ENCODE results near the gene CCDC167. TPM values are rescaled to one million over a fixed set of nuclear protein-coding genes. Genes with fewer than 3 reads are reported as not detected.

Gene CCDC167
- total RNA-seq, 2 experiments from 2014 or later, result 81.4 to 138 TPM

GRCh38 chr6:37482606-37483251, 17.0 kb downstream of the CCDC167 start:
- Histone ChIP-seq H3K4me3 (ENCODE audit: low read depth, low read length, poor library complexity, severe bottlenecking) (no peak overlapping the region), H3K4me2 (ENCODE audit: low read length) (no peak overlapping the region), H4K20me1 (ENCODE audit: insufficient read depth, low read length) (no peaks in the 10 kb centered on the region), H3K36me3 (ENCODE audit: insufficient read depth, low read length) (peaks cover 64% of the 10 kb centered on the region; the same call in 1 of the 2 replicates), H3K9me3 (ENCODE audit: low read length) (no peaks in the 10 kb centered on the region), H2AFZ (ENCODE audit: low read length) (no peak overlapping the region), H3K27ac (ENCODE audit: low read depth, low read length, poor library complexity, severe bottlenecking) (no peak overlapping the region), H3K79me2 (ENCODE audit: insufficient read depth, low read depth, low read length) (no peaks in the 10 kb centered on the region), H3K4me1 (ENCODE audit: insufficient read depth, low read length, poor library complexity, severe bottlenecking) (no peaks in the 10 kb centered on the region), H3K9me2 (ENCODE audit: insufficient read depth, low read length) (no peaks in the 10 kb centered on the region)
- ChIA-PET CTCF (ENCODE audit: unreplicated experiment) (no interaction called here), POLR2A (no interaction called here)
- intact Hi-C loops (cut with micrococcal nuclease; ENCODE audit: unreplicated experiment), result loop anchor here (5.0 kb wide), 2 partner anchors 50 to 100 kb away; no protein-coding TSS in a partner anchor
- TF ChIP-seq, protein P1, sequence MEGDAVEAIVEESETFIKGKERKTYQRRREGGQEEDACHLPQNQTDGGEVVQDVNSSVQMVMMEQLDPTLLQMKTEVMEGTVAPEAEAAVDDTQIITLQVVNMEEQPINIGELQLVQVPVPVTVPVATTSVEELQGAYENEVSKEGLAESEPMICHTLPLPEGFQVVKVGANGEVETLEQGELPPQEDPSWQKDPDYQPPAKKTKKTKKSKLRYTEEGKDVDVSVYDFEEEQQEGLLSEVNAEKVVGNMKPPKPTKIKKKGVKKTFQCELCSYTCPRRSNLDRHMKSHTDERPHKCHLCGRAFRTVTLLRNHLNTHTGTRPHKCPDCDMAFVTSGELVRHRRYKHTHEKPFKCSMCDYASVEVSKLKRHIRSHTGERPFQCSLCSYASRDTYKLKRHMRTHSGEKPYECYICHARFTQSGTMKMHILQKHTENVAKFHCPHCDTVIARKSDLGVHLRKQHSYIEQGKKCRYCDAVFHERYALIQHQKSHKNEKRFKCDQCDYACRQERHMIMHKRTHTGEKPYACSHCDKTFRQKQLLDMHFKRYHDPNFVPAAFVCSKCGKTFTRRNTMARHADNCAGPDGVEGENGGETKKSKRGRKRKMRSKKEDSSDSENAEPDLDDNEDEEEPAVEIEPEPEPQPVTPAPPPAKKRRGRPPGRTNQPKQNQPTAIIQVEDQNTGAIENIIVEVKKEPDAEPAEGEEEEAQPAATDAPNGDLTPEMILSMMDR (conservative IDR thresholded peaks at IDR 0.05; ENCODE audit: low read length), result no peak
- no peak for TF ChIP-seq EZH2phosphoT487 (IDR thresholded peaks at IDR 0.05; ENCODE audit: borderline replicate concordance, low read depth, low read length)
- no peak for DNase-seq (ENCODE audit: low spot score)
- BruUV-seq (replicated peaks), result no TSS peak

GRCh38 chr6:37481711-37482605, 17.7 kb downstream of the CCDC167 start:
- Histone ChIP-seq H2AFZ (ENCODE audit: low read length) (no peak overlapping the region), H3K9me3 (ENCODE audit: low read length) (no peaks in the 10 kb centered on the region), H3K4me2 (ENCODE audit: low read length) (no peak overlapping the region), H4K20me1 (ENCODE audit: insufficient read depth, low read length) (no peaks in the 10 kb centered on the region), H3K27ac (ENCODE audit: low read depth, low read length, poor library complexity, severe bottlenecking) (no peak overlapping the region), H3K9me2 (ENCODE audit: insufficient read depth, low read length) (no peaks in the 10 kb centered on the region), H3K79me2 (ENCODE audit: insufficient read depth, low read depth, low read length) (no peaks in the 10 kb centered on the region), H3K4me3 (ENCODE audit: low read depth, low read length, poor library complexity, severe bottlenecking) (no peak overlapping the region), H3K36me3 (ENCODE audit: insufficient read depth, low read length) (peaks cover 71% of the 10 kb centered on the region), H3K4me1 (ENCODE audit: insufficient read depth, low read length, poor library complexity, severe bottlenecking) (no peaks in the 10 kb centered on the region)
- BruUV-seq (replicated peaks), result no TSS peak
- DNase-seq (ENCODE audit: low spot score), result no peak
- intact Hi-C loops (cut with micrococcal nuclease; ENCODE audit: unreplicated experiment), result loop anchor here (5.0 kb wide), 2 partner anchors 50 to 100 kb away; no protein-coding TSS in a partner anchor
- POLR2A ChIA-PET, result no interaction called here
- CTCF ChIA-PET (ENCODE audit: unreplicated experiment), result no interaction called here
- TF ChIP-seq, protein P1 (conservative IDR thresholded peaks at IDR 0.05; ENCODE audit: low read length), result no peak
- no peak for TF ChIP-seq EZH2phosphoT487 (IDR thresholded peaks at IDR 0.05; ENCODE audit: borderline replicate concordance, low read depth, low read length)

Measured in OCI-LY7 (cell line).